Urothelium cell line (cell line): ENCODE measurements around the gene NCOA3.
"Not testable (repeated sequence)": the region's sequence is repeated elsewhere in the genome, so short reads cannot be mapped to it uniquely, and the experiment has no call there.

Experiments
- DNase-seq: peaks from one replicate; pipeline ENCODE4 v3.0.0; 2011; ENCODE audit warnings: low spot score, mixed read lengths
- FAIRE-seq: peaks from 2 replicates; lab custom pipeline; 2011; peaks lifted over from hg19 to GRCh38; lab: Jason Lieb, UNC

The NCOA3 gene

GRCh38 chr20:47499053-47499452 is 2.6 kb upstream of the NCOA3 start:
- FAIRE-seq: no peak
- DNase-seq: no peak

GRCh38 chr20:47500082-47500481 is 1.6 kb upstream of the NCOA3 start:
- FAIRE-seq, DNase-seq: not testable (repeated sequence)

- FAIRE-seq (no peak), DNase-seq (no peak)
Observed at GRCh38 chr20:47500554-47500953, 1.1 kb upstream of the NCOA3 start.

- FAIRE-seq: no peak
- no peak for DNase-seq
Observed at GRCh38 chr20:47501116-47501481, 588 bp upstream of the NCOA3 start.

GRCh38 chr20:47502271-47503239 is 868 bp downstream of the NCOA3 start:
- DNase-seq (peak; percentile 39), FAIRE-seq (no peak)

- FAIRE-seq: no peak
- no peak for DNase-seq
Observed at GRCh38 chr20:47503685-47504084, 2.0 kb downstream of the NCOA3 start.

- FAIRE-seq: no peak
- no peak for DNase-seq
Observed at GRCh38 chr20:47506335-47506734, 4.6 kb downstream of the NCOA3 start.

- DNase-seq (no peak), FAIRE-seq (no peak)
Observed at GRCh38 chr20:47506850-47507249, 5.2 kb downstream of the NCOA3 start.

- DNase-seq, FAIRE-seq: not testable (repeated sequence)
Observed at GRCh38 chr20:47507275-47507981, 5.7 kb downstream of the NCOA3 start.

- no peak for FAIRE-seq
- no peak for DNase-seq
Observed at GRCh38 chr20:47508278-47508677, 6.6 kb downstream of the NCOA3 start.

- FAIRE-seq (no peak), DNase-seq (no peak)
Observed at GRCh38 chr20:47509104-47509661, 7.5 kb downstream of the NCOA3 start.

- DNase-seq: no peak
- FAIRE-seq: no peak
Observed at GRCh38 chr20:47509685-47510084, 8.0 kb downstream of the NCOA3 start.

- FAIRE-seq (no peak), DNase-seq (no peak)
Observed at GRCh38 chr20:47515843-47516242, 14.2 kb downstream of the NCOA3 start.

GRCh38 chr20:47521059-47521808 is 19.5 kb downstream of the NCOA3 start:
- FAIRE-seq (no peak), DNase-seq (no peak)

GRCh38 chr20:47524015-47524784 is 22.5 kb downstream of the NCOA3 start:
- FAIRE-seq: no peak
- no peak for DNase-seq

- no peak for DNase-seq
- no peak for FAIRE-seq
Observed at GRCh38 chr20:47527004-47527800, 25.5 kb downstream of the NCOA3 start.

GRCh38 chr20:47529840-47530239 is 28.2 kb downstream of the NCOA3 start:
- no peak for DNase-seq
- no peak for FAIRE-seq

- DNase-seq (no peak), FAIRE-seq (no peak)
Observed at GRCh38 chr20:47531458-47531857, 29.8 kb downstream of the NCOA3 start.

GRCh38 chr20:47532002-47532401 is 30.3 kb downstream of the NCOA3 start:
- FAIRE-seq: no peak
- DNase-seq: no peak
